ENCODE results near the gene BMX.

Gene BMX

GRCh38 chrX:15505101-15505500, 4.5 kb downstream of the BMX start:
- in situ Hi-C loops (cut with HindIII; ENCODE audit: low sequenced_read_pairs), result no loop called here

- in situ Hi-C loops (cut with HindIII; ENCODE audit: low sequenced_read_pairs), result no loop called here
Observed at GRCh38 chrX:15507005-15507404, 6.4 kb downstream of the BMX start.

GRCh38 chrX:15509845-15510244, 9.2 kb downstream of the BMX start:
- in situ Hi-C loops (cut with HindIII; ENCODE audit: low sequenced_read_pairs), result loop anchor here (5.0 kb wide), 1 partner anchor 42 kb away; no protein-coding TSS in a partner anchor

- in situ Hi-C loops (cut with HindIII; ENCODE audit: low sequenced_read_pairs), result loop anchor here (5.0 kb wide), 1 partner anchor 41 kb away; no protein-coding TSS in a partner anchor
Observed at GRCh38 chrX:15511563-15511962, 11.0 kb downstream of the BMX start.

- in situ Hi-C loops (cut with HindIII; ENCODE audit: low sequenced_read_pairs), result loop anchor here (5.0 kb wide), 1 partner anchor 40 kb away; no protein-coding TSS in a partner anchor
Observed at GRCh38 chrX:15512401-15512965, 11.9 kb downstream of the BMX start.

- in situ Hi-C loops (cut with HindIII; ENCODE audit: low sequenced_read_pairs), result loop anchor here (5.0 kb wide), 1 partner anchor 38 kb away; no protein-coding TSS in a partner anchor
Observed at GRCh38 chrX:15514279-15514678, 13.7 kb downstream of the BMX start.

GRCh38 chrX:15515931-15516330, 15.3 kb downstream of the BMX start:
- in situ Hi-C loops (cut with HindIII; ENCODE audit: low sequenced_read_pairs), result no loop called here

DNA sequence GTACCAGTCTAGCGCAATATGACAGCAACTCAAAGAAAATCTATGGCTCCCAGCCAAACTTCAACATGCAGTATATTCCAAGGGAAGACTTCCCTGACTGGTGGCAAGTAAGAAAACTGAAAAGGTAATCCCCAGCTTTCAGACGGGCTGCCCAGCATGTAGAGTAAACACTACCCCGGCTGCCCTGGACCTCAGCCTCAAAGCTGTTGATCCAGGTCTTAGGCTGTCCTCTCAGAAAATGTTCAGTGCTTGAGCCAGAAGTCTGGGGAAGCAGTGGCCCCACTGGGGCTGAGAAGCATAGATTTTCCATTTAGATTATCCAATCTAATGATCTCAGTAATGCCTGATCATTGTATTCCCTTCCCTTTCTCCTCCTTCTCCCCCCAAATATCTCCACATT, 21.9 kb downstream of the BMX start:
- in situ Hi-C loops (cut with HindIII; ENCODE audit: low sequenced_read_pairs), result no loop called here

DNA sequence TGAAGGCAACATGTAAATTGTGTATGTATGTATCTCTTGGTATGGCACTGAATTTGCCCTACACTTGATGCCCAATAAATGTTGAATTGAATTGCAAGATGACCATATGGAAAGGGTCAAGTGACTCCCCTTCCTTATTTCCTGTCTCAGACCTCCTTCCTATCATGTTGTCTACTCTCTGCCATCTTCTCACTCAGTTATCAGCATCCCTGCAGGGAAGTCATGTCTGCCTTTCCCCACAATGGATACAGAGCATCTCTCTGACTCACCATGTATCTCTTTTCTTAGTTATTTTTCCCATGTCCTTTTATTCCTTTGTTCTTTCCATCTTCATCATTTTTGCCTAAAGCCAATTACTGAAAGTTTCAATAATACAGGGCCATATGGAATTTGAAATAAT, 22.5 kb downstream of the BMX start:
- in situ Hi-C loops (cut with HindIII; ENCODE audit: low sequenced_read_pairs), result no loop called here

GRCh38 chrX:15524417-15524816, 23.8 kb downstream of the BMX start:
- in situ Hi-C loops (cut with HindIII; ENCODE audit: low sequenced_read_pairs), result no loop called here

- in situ Hi-C loops (cut with HindIII; ENCODE audit: low sequenced_read_pairs), result no loop called here
Observed at GRCh38 chrX:15525664-15526416, 25.2 kb downstream of the BMX start.

DNA sequence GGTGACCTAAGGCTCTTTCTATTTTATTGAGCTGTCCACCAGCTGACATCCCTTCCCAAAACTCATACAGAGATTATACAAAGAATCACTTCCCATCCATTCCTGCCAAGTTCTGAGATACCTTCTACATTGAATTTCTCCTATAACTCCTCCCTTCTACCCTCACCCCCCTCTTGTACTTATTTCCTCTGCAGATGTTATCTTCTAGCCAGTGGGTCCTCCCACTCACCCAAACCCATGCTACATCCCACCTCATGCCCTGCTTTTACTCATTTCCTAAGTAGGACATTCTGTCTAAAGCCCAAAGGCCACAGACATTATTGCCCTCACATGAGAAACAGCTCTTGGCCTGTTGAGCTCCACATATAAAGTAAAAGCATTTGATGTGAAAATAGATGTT, 28.6 kb downstream of the BMX start:
- in situ Hi-C loops (cut with HindIII; ENCODE audit: low sequenced_read_pairs), result no loop called here

DNA sequence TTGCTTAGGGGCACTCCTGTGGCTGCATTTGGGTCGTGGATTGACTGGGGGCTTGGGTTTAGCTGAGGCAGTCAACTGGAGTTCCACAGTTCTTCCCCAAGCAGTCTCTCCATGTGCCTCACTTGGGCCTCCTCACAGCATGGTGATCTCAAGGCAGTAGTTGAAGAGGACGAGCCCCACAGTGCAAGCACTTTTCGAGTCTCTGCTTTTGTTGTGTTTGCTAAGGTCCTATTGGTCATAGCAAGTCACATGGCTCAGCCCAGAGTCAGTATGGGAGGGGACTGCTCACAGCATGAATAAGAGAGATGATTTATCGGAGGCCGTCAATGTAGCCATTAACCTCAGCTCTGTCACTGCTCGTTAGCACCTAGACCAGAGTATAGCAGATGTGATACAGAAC, 29.7 kb downstream of the BMX start:
- in situ Hi-C loops (cut with HindIII; ENCODE audit: low sequenced_read_pairs), result no loop called here

GRCh38 chrX:15546745-15547144, 46.1 kb downstream of the BMX start:
- in situ Hi-C loops (cut with HindIII; ENCODE audit: low sequenced_read_pairs), result no loop called here

GRCh38 chrX:15547356-15547755, 46.7 kb downstream of the BMX start:
- in situ Hi-C loops (cut with HindIII; ENCODE audit: low sequenced_read_pairs), result no loop called here

DNA sequence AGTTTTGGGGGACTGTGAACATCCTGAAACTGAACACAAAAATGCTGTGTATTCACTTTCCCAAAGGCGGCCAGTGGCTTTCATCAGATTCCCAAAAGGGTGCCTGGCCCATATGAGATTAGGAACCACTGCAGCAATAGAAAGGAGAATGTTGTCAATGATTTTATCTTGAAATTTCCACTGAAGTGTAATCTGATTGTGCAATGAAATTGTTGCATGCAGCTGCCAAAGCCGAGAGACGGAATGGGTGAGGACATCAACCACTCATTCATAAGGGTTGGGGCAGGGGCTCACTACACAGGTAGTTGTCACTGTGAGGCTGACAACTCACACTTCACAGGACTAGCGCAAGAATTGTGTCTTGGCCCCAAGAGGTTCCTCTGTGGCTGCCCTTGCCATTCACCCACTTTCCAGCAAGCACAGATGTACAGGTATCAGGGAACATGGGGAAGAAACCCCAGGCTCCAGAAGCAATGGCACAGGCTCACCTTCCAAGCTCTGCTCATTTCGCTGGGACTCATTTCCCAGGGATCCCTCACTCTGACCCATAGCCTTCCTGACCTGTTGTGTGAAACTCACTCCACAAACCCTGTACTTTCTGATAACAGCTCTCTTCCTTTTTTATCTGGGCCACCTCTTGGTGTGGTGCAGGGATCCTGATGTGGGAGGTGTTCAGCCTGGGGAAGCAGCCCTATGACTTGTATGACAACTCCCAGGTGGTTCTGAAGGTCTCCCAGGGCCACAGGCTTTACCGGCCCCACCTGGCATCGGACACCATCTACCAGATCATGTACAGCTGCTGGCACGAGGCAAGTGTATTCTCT, 48.8 kb downstream of the BMX start:
- in situ Hi-C loops (cut with HindIII; ENCODE audit: low sequenced_read_pairs), result loop anchor here (5.0 kb wide), 1 partner anchor 37 kb away; no protein-coding TSS in a partner anchor

DNA sequence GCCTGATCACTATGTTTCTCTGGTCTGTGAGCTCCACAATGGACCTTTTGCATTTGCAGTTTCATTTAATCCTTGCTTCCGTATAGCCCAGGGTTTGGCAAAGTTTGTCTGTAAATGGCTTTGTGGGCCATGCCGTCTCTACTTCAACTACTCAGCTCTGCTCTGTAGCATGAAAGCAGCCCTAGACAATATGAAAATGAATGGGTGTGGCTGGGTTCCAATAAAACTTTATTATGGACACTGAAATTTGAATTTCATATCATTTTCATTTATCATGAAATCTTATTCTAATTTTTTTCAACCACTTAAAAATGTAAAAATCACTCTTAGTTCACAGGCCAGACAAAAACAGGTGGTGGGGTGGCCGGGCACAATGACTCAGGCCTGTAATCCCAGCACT, 58.6 kb downstream of the BMX start:
- in situ Hi-C loops (cut with HindIII; ENCODE audit: low sequenced_read_pairs), result no loop called here

GRCh38 chrX:15560924-15561323, 60.3 kb downstream of the BMX start:
- in situ Hi-C loops (cut with HindIII; ENCODE audit: low sequenced_read_pairs), result no loop called here

GRCh38 chrX:15563056-15563455, 62.4 kb downstream of the BMX start:
- in situ Hi-C loops (cut with HindIII; ENCODE audit: low sequenced_read_pairs), result no loop called here

DNA sequence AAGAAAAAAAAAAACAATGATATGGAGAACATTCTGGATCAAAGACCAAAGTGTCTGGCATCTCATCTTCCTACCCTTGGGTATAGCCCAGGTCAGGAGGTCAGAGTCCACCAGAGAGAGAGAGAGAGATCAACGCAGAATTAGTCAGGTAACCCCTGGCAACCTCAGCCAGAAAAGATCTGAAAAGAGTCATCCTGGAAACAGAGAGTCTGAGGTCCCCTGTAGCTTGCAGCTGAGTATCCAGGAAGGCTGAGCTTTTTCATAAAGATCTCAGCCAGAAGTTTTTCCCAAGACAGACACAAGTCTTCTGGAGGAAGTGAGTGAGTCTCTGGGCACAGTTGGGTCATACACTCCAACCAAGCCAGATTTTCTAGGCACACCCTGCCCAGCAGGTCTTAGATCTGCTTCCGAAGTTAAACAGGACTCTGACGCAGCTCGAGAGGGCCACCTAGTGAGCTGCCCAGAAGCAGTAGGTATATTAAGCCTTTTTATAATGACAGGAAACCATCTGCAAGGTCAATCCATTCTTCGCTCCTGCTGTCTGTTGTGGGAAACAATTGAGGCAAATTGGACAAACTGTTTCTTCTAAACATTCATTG, 64.5 kb downstream of the BMX start:
- in situ Hi-C loops (cut with HindIII; ENCODE audit: low sequenced_read_pairs), result no loop called here

DNA sequence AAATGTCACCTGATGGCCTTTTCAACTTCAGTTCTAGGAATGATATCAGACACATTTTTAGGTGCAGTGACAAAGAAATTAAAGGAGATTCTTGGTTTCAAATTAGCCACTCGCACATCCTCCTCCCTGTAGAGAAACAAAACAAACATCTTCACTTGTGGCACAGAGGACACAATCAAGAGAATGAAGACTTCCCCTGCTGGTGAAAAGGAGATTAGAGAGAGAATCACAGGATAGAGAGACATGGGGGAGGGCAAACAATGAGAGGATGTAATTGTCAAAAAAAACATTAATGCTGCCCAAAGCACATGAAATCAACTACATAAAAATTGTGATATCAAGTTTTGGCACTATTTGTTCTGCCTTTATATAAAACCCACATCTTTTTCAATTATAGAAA, 65.6 kb downstream of the BMX start:
- in situ Hi-C loops (cut with HindIII; ENCODE audit: low sequenced_read_pairs), result no loop called here

Measured in endothelial cell of hepatic sinusoid (primary cell).